Parathyroid adenoma (tissue), 2 donors: ENCODE results near the gene PLIN5.
"Not testable (repeated sequence)": the region's sequence is repeated elsewhere in the genome, so short reads cannot be mapped to it uniquely, and the experiment has no call there.

Source experiments
- H2AFZ ChIP-seq: fragments of 300-600 bp; sonication (generic); one replicate; pipeline ENCODE4 v1.7.0; 2017; ENCODE audit warnings: antibody characterized with exemption, mild to moderate bottlenecking
- H3K27ac ChIP-seq: fragments of 300-600 bp; sonication (generic); one replicate; pipeline ENCODE4 v1.7.0; 2017
- H3K27me3 ChIP-seq: fragments of 300-600 bp; sonication (generic); one replicate; pipeline ENCODE4 v1.7.0; 2017; ENCODE audit warnings: low read length; ENCODE audit not compliant: control insufficient read depth, insufficient read depth
- H3K36me3 ChIP-seq: fragments of 300-600 bp; sonication (generic); one replicate; pipeline ENCODE4 v1.7.0; 2017; ENCODE audit warnings: low read length; ENCODE audit not compliant: control insufficient read depth, insufficient read depth
- H3K4me1 ChIP-seq: fragments of 300-600 bp; sonication (generic); one replicate; pipeline ENCODE4 v1.7.0; 2017; ENCODE audit warnings: control low read depth
- H3K4me2 ChIP-seq: fragments of 300-600 bp; sonication (generic); one replicate; pipeline ENCODE4 v1.7.0; 2017; ENCODE audit warnings: low read length
- H3K4me3 ChIP-seq: fragments of 300-600 bp; sonication (generic); one replicate; pipeline ENCODE4 v1.7.0; 2017; ENCODE audit warnings: low read depth, low read length
- H3K79me2 ChIP-seq: fragments of 300-600 bp; sonication (generic); one replicate; pipeline ENCODE4 v1.7.0; 2017; ENCODE audit warnings: control low read depth
- H3K9ac ChIP-seq: fragments of 300-600 bp; sonication (generic); one replicate; pipeline ENCODE4 v1.7.0; 2017; ENCODE audit warnings: mild to moderate bottlenecking
- H3K9me3 ChIP-seq: fragments of 300-600 bp; sonication (generic); one replicate; pipeline ENCODE4 v1.7.0; 2017; ENCODE audit warnings: low read length; ENCODE audit not compliant: control insufficient read depth
- CTCF ChIP-seq: fragments of 300-600 bp; sonication (generic); IDR thresholded peaks from one replicate; pipeline ENCODE4 v1.7.0; 2017; ENCODE audit warnings: antibody characterized with exemption, mild to moderate bottlenecking
- donor health status: primary hyperparathyroidism.

Gene PLIN5

GRCh38 chr19:4531562-4532165 lies 3.4 kb downstream of the PLIN5 start:
- no peak overlapping the region for H3K4me2 ChIP-seq
- no peak overlapping the region for H2AFZ ChIP-seq
- TF ChIP-seq CTCF, result no peak
- H3K36me3 ChIP-seq, result no peaks in the 10 kb centered on the region
- no peak overlapping the region for H3K27ac ChIP-seq
- H3K9ac ChIP-seq, result no peak overlapping the region
- no peaks in the 10 kb centered on the region for H3K4me1 ChIP-seq
- no peaks in the 10 kb centered on the region for H3K9me3 ChIP-seq
- no peaks in the 10 kb centered on the region for H3K27me3 ChIP-seq
- H3K4me3 ChIP-seq, result no peak overlapping the region
- H3K79me2 ChIP-seq, result no peaks in the 10 kb centered on the region

GRCh38 chr19:4529924-4530522 lies 5.0 kb downstream of the PLIN5 start:
- Histone ChIP-seq H3K4me3 (no peak overlapping the region), H3K36me3 (no peaks in the 10 kb centered on the region), H3K79me2 (no peaks in the 10 kb centered on the region), H3K4me2 (no peak overlapping the region), H2AFZ (no peak overlapping the region), H3K9ac (no peak overlapping the region), H3K9me3 (no peaks in the 10 kb centered on the region), H3K27me3 (no peaks in the 10 kb centered on the region), H3K27ac (no peak overlapping the region), H3K4me1 (no peaks in the 10 kb centered on the region)
- TF ChIP-seq CTCF, result no peak

- H3K27ac ChIP-seq, result no peak overlapping the region
- no peak overlapping the region for H2AFZ ChIP-seq
- no peaks in the 10 kb centered on the region for H3K27me3 ChIP-seq
- H3K36me3 ChIP-seq, result no peaks in the 10 kb centered on the region
- H3K79me2 ChIP-seq, result no peaks in the 10 kb centered on the region
- H3K4me3 ChIP-seq, result no peak overlapping the region
- no peaks in the 10 kb centered on the region for H3K4me1 ChIP-seq
- no peak overlapping the region for H3K9ac ChIP-seq
- no peak for TF ChIP-seq CTCF
- no peak overlapping the region for H3K4me2 ChIP-seq
- H3K9me3 ChIP-seq, result no peaks in the 10 kb centered on the region
These were observed 6.2 kb downstream of the PLIN5 start for GRCh38 chr19:4528843-4529242.

GRCh38 chr19:4527377-4527776 lies 7.6 kb downstream of the PLIN5 start:
- not testable (repeated sequence) for H3K79me2 ChIP-seq, H3K9me3 ChIP-seq, H3K4me1 ChIP-seq, H2AFZ ChIP-seq, H3K4me3 ChIP-seq, H3K4me2 ChIP-seq, H3K27ac ChIP-seq, H3K9ac ChIP-seq, H3K36me3 ChIP-seq, H3K27me3 ChIP-seq

GRCh38 chr19:4525563-4526002 lies 9.4 kb downstream of the PLIN5 start:
- Histone ChIP-seq H3K4me3 (no peak overlapping the region), H3K79me2 (no peaks in the 10 kb centered on the region), H3K36me3 (no peaks in the 10 kb centered on the region), H3K9me3 (no peaks in the 10 kb centered on the region), H3K9ac (no peak overlapping the region), H2AFZ (no peak overlapping the region), H3K4me1 (no peaks in the 10 kb centered on the region), H3K4me2 (no peak overlapping the region), H3K27me3 (no peaks in the 10 kb centered on the region), H3K27ac (no peak overlapping the region)
- TF ChIP-seq CTCF, result no peak
